ENCODE data around the gene SLC9A5. TPM values are rescaled to one million over a fixed set of nuclear protein-coding genes. Genes with fewer than 3 reads are reported as not detected.

Gene SLC9A5
- total RNA-seq, 1 donor from 2014 or later = 4.4 TPM

GRCh38 chr16:67255553-67256221 lies 6.9 kb downstream of the SLC9A5 start:
- Mint-ChIP-seq H3K4me1 (no peaks in the 10 kb centered on the region), H3K9me3 (no peaks in the 10 kb centered on the region), H3K27me3 (ENCODE audit: low read depth) (peaks cover 7% of the 10 kb centered on the region), H3K4me3 (peak overlapping the region; percentile 38), H3K36me3 (ENCODE audit: low read depth) (no peaks in the 10 kb centered on the region), H3K27ac (ENCODE audit: unreplicated experiment) (no peak overlapping the region)
- DNase-seq (ENCODE audit: low read depth, low spot score) = no peak
- no peak for TF ChIP-seq CTCF (conservative IDR thresholded peaks at IDR 0.05)

- no peak overlapping the region for H3K4me3 Mint-ChIP-seq
- H3K27ac Mint-ChIP-seq (ENCODE audit: unreplicated experiment) = peak overlapping the region; percentile 81
- TF ChIP-seq CTCF (conservative IDR thresholded peaks at IDR 0.05) = no peak
- peaks cover 3% of the 10 kb centered on the region for H3K27me3 Mint-ChIP-seq (ENCODE audit: low read depth)
- no peak for DNase-seq (ENCODE audit: low read depth, low spot score)
- H3K36me3 Mint-ChIP-seq (ENCODE audit: low read depth) = no peaks in the 10 kb centered on the region
- no peaks in the 10 kb centered on the region for H3K4me1 Mint-ChIP-seq
- H3K9me3 Mint-ChIP-seq = no peaks in the 10 kb centered on the region
Observed at GRCh38 chr16:67256701-67257230, 8.0 kb downstream of the SLC9A5 start.

GRCh38 chr16:67257486-67258160 lies 8.8 kb downstream of the SLC9A5 start:
- no peaks in the 10 kb centered on the region for H3K4me1 Mint-ChIP-seq

GRCh38 chr16:67258161-67258835 lies 9.5 kb downstream of the SLC9A5 start:
- Mint-ChIP-seq H3K9me3 (no peaks in the 10 kb centered on the region), H3K27ac (ENCODE audit: unreplicated experiment) (no peak overlapping the region), H3K4me1 (no peaks in the 10 kb centered on the region), H3K36me3 (ENCODE audit: low read depth) (no peaks in the 10 kb centered on the region), H3K4me3 (no peak overlapping the region), H3K27me3 (ENCODE audit: low read depth) (peaks cover 14% of the 10 kb centered on the region)
- no peak for DNase-seq (ENCODE audit: low read depth, low spot score)
- no peak for TF ChIP-seq CTCF (conservative IDR thresholded peaks at IDR 0.05)

More at GRCh38 chr16:67257486-67258160, 8.8 kb downstream of the SLC9A5 start:
- TF ChIP-seq CTCF (conservative IDR thresholded peaks at IDR 0.05) = no peak
- no peak for DNase-seq (ENCODE audit: low read depth, low spot score)
- H3K27ac Mint-ChIP-seq (ENCODE audit: unreplicated experiment) = no peak overlapping the region
- H3K4me3 Mint-ChIP-seq = no peak overlapping the region
- no peaks in the 10 kb centered on the region for H3K9me3 Mint-ChIP-seq
- no peaks in the 10 kb centered on the region for H3K36me3 Mint-ChIP-seq (ENCODE audit: low read depth)
- peaks cover 8% of the 10 kb centered on the region for H3K27me3 Mint-ChIP-seq (ENCODE audit: low read depth)

- Mint-ChIP-seq H3K9me3 (no peaks in the 10 kb centered on the region), H3K27ac (ENCODE audit: unreplicated experiment) (peak overlapping the region; percentile 78), H3K36me3 (ENCODE audit: low read depth) (no peaks in the 10 kb centered on the region), H3K4me3 (no peak overlapping the region), H3K4me1 (no peaks in the 10 kb centered on the region), H3K27me3 (ENCODE audit: low read depth) (peaks cover 15% of the 10 kb centered on the region)
- no peak for DNase-seq (ENCODE audit: low read depth, low spot score)
- no peak for TF ChIP-seq CTCF (conservative IDR thresholded peaks at IDR 0.05)
Observed at GRCh38 chr16:67259705-67260104, 10.9 kb downstream of the SLC9A5 start.
